Neural cell (in vitro differentiated cells): Measurements from ENCODE around the gene INSR. TPM values are rescaled to one million over a fixed set of nuclear protein-coding genes. Genes with fewer than 3 reads are reported as not detected.

ENCODE experiments used
- H2AFZ ChIP-seq: fragments of 200-600, 300-800 bp; sonication (generic), shearing (Covaris generic); 2 replicates; pipeline ENCODE4 v1.6.0; 2014; ENCODE audit warnings: low read depth, mild to moderate bottlenecking, antibody characterized with exemption, low read length, moderate library complexity
- H3F3A ChIP-seq: fragments of 200-600 bp; shearing (Covaris generic); 2 replicates; pipeline ENCODE4 v1.6.1; 2016; ENCODE audit warnings: mild to moderate bottlenecking, moderate library complexity, mixed read lengths, antibody characterized with exemption, low read length; ENCODE audit not compliant: insufficient read depth, poor library complexity, severe bottlenecking
- H3K27ac ChIP-seq: fragments of 200-600, 300-800 bp; sonication (generic), shearing (Covaris generic); 2 replicates; pipeline ENCODE4 v1.5.1; 2014; ENCODE audit warnings: mild to moderate bottlenecking, low read length, moderate library complexity
- H3K27me3 ChIP-seq: fragments of 300-800, 200-600 bp; sonication (generic), shearing (Covaris generic); 2 replicates; pipeline ENCODE4 v1.6.0; 2014; ENCODE audit warnings: mild to moderate bottlenecking, low read depth, low read length, moderate library complexity; ENCODE audit not compliant: insufficient read depth
- H3K36me3 ChIP-seq: fragments of 300-800, 200-600 bp; sonication (generic), shearing (Covaris generic); 2 replicates; pipeline ENCODE4 v1.5.1; 2014; ENCODE audit warnings: mild to moderate bottlenecking, antibody characterized with exemption, low read length, moderate library complexity; ENCODE audit not compliant: insufficient read depth
- H3K4me2 ChIP-seq: fragments of 300-800, 200-600 bp; sonication (generic), shearing (Covaris generic); 2 replicates; pipeline ENCODE4 v1.6.0; 2014; ENCODE audit warnings: mild to moderate bottlenecking, low read length
- H3K4me3 ChIP-seq: fragments of 300-800, 200-600 bp; sonication (generic), shearing (Covaris generic); 2 replicates; pipeline ENCODE4 v1.5.1; 2014; ENCODE audit warnings: mild to moderate bottlenecking, low read length, moderate library complexity
- H3K79me2 ChIP-seq: fragments of 200-600 bp; shearing (Covaris generic); replicated peaks from 2 replicates; pipeline ENCODE4 v1.6.0; 2014; ENCODE audit warnings: mild to moderate bottlenecking, low read length, moderate library complexity; ENCODE audit not compliant: insufficient read depth
- H3K9ac ChIP-seq: fragments of 300-800, 200-600 bp; sonication (generic), shearing (Covaris generic); 2 replicates; pipeline ENCODE4 v1.6.1; 2016; ENCODE audit warnings: mild to moderate bottlenecking, low read length, mixed read lengths
- H3K9me2 ChIP-seq: fragments of 200-600 bp; shearing (Covaris generic); 2 replicates; pipeline ENCODE4 v1.6.1; 2016; ENCODE audit warnings: mild to moderate bottlenecking, low read length, mixed read lengths; ENCODE audit not compliant: insufficient read depth
- H3K9me3 ChIP-seq: fragments of 200-600, 300-800 bp; sonication (generic), shearing (Covaris generic); 2 replicates; pipeline ENCODE4 v1.6.1; 2016; ENCODE audit warnings: mild to moderate bottlenecking, mixed run types, low read length, moderate library complexity, mixed read lengths
- H4K20me1 ChIP-seq: fragments of 200-600 bp; shearing (Covaris generic); 2 replicates; pipeline ENCODE4 v1.6.1; 2016; ENCODE audit warnings: mild to moderate bottlenecking, mixed run types; ENCODE audit not compliant: insufficient read depth
- CTCF ChIP-seq: fragments of 450-650 bp; IDR thresholded peaks from 2 replicates; pipeline ENCODE4 v1.5.1; 2014; ENCODE audit warnings: antibody characterized with exemption, mild to moderate bottlenecking, moderate library complexity; ENCODE audit not compliant: poor library complexity, severe bottlenecking
- EP300 ChIP-seq: fragments of 450-650 bp; conservative IDR thresholded peaks from 2 replicates; pipeline ENCODE4 v1.6.1; 2014; ENCODE audit warnings: antibody characterized with exemption, mild to moderate bottlenecking, moderate library complexity; ENCODE audit not compliant: poor library complexity, severe bottlenecking
- EZH2 ChIP-seq: fragments of 200-600, 300-800 bp; shearing (Covaris generic), sonication (generic); IDR thresholded peaks from 2 replicates; pipeline ENCODE4 v1.6.1; 2014; ENCODE audit warnings: antibody characterized with exemption, low read length, borderline replicate concordance, mild to moderate bottlenecking; ENCODE audit not compliant: insufficient read depth, poor library complexity, severe bottlenecking
- MXI1 ChIP-seq: fragments of 450-650 bp; conservative IDR thresholded peaks from 2 replicates; pipeline ENCODE4 v1.6.1; 2014; ENCODE audit warnings: antibody characterized with exemption, mild to moderate bottlenecking; ENCODE audit not compliant: poor library complexity, severe bottlenecking
- POLR2AphosphoS5 ChIP-seq: IDR thresholded peaks from 2 replicates; pipeline ENCODE4 v1.6.1; 2012
- RAD21 ChIP-seq: fragments of 450-650 bp; conservative IDR thresholded peaks from 2 replicates; pipeline ENCODE4 v1.6.1; 2014; ENCODE audit warnings: antibody characterized with exemption, mild to moderate bottlenecking, moderate library complexity
- SMC3 ChIP-seq: fragments of 450-650 bp; conservative IDR thresholded peaks from 2 replicates; pipeline ENCODE4 v1.6.1; 2014; ENCODE audit warnings: antibody characterized with exemption, mild to moderate bottlenecking, moderate library complexity; ENCODE audit not compliant: poor library complexity
- TAF1 ChIP-seq: IDR thresholded peaks from 2 replicates; pipeline ENCODE4 v1.6.1; 2012; ENCODE audit warnings: low read depth
- polyA plus RNA-seq: library from polyadenylated mRNA; depleted of rRNA; stranded (reverse); fragments of >200 nt; gene quantifications from 2 replicates; pipeline ENCODE4 v1.2.3, GENCODE V29; 2014
- TF ChIP-seq, protein P1 (sequence below): IDR thresholded peaks from 2 replicates; pipeline ENCODE4 v1.6.1; 2012; ENCODE audit warnings: borderline replicate concordance

The INSR gene
- polyA plus RNA-seq, 1 donor from 2014 or later, result 16.0 TPM

- TF ChIP-seq MXI1 (peak; percentile 73), SMC3 (peak; percentile 37), EP300 (peak; percentile 67), RAD21 (no peak), TAF1 (peak; percentile 53), CTCF (peak; percentile 49), POLR2AphosphoS5 (peak; percentile 71), EZH2 (no peak)
- TF ChIP-seq, protein P1, sequence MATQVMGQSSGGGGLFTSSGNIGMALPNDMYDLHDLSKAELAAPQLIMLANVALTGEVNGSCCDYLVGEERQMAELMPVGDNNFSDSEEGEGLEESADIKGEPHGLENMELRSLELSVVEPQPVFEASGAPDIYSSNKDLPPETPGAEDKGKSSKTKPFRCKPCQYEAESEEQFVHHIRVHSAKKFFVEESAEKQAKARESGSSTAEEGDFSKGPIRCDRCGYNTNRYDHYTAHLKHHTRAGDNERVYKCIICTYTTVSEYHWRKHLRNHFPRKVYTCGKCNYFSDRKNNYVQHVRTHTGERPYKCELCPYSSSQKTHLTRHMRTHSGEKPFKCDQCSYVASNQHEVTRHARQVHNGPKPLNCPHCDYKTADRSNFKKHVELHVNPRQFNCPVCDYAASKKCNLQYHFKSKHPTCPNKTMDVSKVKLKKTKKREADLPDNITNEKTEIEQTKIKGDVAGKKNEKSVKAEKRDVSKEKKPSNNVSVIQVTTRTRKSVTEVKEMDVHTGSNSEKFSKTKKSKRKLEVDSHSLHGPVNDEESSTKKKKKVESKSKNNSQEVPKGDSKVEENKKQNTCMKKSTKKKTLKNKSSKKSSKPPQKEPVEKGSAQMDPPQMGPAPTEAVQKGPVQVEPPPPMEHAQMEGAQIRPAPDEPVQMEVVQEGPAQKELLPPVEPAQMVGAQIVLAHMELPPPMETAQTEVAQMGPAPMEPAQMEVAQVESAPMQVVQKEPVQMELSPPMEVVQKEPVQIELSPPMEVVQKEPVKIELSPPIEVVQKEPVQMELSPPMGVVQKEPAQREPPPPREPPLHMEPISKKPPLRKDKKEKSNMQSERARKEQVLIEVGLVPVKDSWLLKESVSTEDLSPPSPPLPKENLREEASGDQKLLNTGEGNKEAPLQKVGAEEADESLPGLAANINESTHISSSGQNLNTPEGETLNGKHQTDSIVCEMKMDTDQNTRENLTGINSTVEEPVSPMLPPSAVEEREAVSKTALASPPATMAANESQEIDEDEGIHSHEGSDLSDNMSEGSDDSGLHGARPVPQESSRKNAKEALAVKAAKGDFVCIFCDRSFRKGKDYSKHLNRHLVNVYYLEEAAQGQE, result peak; percentile 47
- no peaks in the 10 kb centered on the region for H3F3A ChIP-seq
- H3K27ac ChIP-seq, result peak overlapping the region; percentile 87
- H3K27me3 ChIP-seq, result no peaks in the 10 kb centered on the region
- H2AFZ ChIP-seq, result peak overlapping the region; percentile 74
- H3K79me2 ChIP-seq, result no peaks in the 10 kb centered on the region
- no peaks in the 10 kb centered on the region for H3K9me3 ChIP-seq
- H3K9me2 ChIP-seq, result no peaks in the 10 kb centered on the region
- peak overlapping the region; percentile 69 for H3K4me2 ChIP-seq
- peak overlapping the region; percentile 92 for H3K4me3 ChIP-seq
- H3K9ac ChIP-seq, result peak overlapping the region; percentile 70
- no peaks in the 10 kb centered on the region for H4K20me1 ChIP-seq
- H3K36me3 ChIP-seq, result no peaks in the 10 kb centered on the region
These were observed 96.2 kb downstream of the INSR start for GRCh38 chr19:7197760-7198696.

GRCh38 chr19:7197119-7197759 lies 97.0 kb downstream of the INSR start:
- no peaks in the 10 kb centered on the region for H3F3A ChIP-seq
- no peaks in the 10 kb centered on the region for H3K9me3 ChIP-seq
- peak overlapping the region; percentile 55 for H3K4me2 ChIP-seq
- H3K9ac ChIP-seq, result peak overlapping the region; percentile 59
- no peaks in the 10 kb centered on the region for H3K79me2 ChIP-seq
- TF ChIP-seq POLR2AphosphoS5 (peak; percentile 59), EZH2 (no peak), TAF1 (no peak), CTCF (peak; percentile 12), SMC3 (no peak), MXI1 (peak; percentile 31), EP300 (peak; percentile 67), RAD21 (no peak)
- TF ChIP-seq, protein P1, result no peak
- H3K4me3 ChIP-seq, result peak overlapping the region; percentile 92
- no peaks in the 10 kb centered on the region for H3K36me3 ChIP-seq
- no peaks in the 10 kb centered on the region for H3K9me2 ChIP-seq
- H2AFZ ChIP-seq, result peak overlapping the region; percentile 56
- H3K27me3 ChIP-seq, result no peaks in the 10 kb centered on the region
- peak overlapping the region; percentile 87 for H3K27ac ChIP-seq
- H4K20me1 ChIP-seq, result no peaks in the 10 kb centered on the region
